Thyroid gland (tissue), 4 donors: ENCODE measurements around the gene PRM1. TPM values are rescaled to one million over a fixed set of nuclear protein-coding genes. Genes with fewer than 3 reads are reported as not detected.

Experiments
- DNase-seq, 2 donors: peaks; one replicate each; pipeline ENCODE4 v3.0.0-alpha.2; 2019
- H3K27ac ChIP-seq, 3 donors: fragments of 200-600 bp; sonication (generic); 1 replicate in 2 of 3; 2 replicates in 1 of 3; pipeline ENCODE4 v1.5.1; 2016 to 2019; ENCODE audit warnings: mild to moderate bottlenecking in 1 of 3, moderate library complexity in 1 of 3
- H3K27me3 ChIP-seq: fragments of 200-600 bp; sonication (generic); one replicate; pipeline ENCODE4 v1.5.1; 2019
- H3K36me3 ChIP-seq, 2 donors: fragments of 200-600 bp; sonication (generic); one replicate each; pipeline ENCODE4 v1.5.1; 2016 to 2019
- H3K4me1 ChIP-seq, 2 donors: fragments of 200-600 bp; sonication (generic); one replicate each; pipeline ENCODE4 v1.5.1; 2017 to 2019
- H3K4me3 ChIP-seq, 3 donors: fragments of 200-600 bp; sonication (generic); replicated peaks in 1 of 3; 1 replicate in 2 of 3; 2 replicates in 1 of 3; pipeline ENCODE4 v1.5.1; 2016; ENCODE audit warnings: mild to moderate bottlenecking in 1 of 3
- H3K9me3 ChIP-seq: fragments of 200-600 bp; sonication (generic); one replicate; pipeline ENCODE4 v1.5.1; 2017
- POLR2A ChIP-seq, 2 donors: fragments of 450-650 bp; IDR thresholded peaks; one replicate each; pipeline ENCODE4 v1.6.1; 2017; ENCODE audit warnings: antibody characterized with exemption in 2 of 2, mild to moderate bottlenecking in 2 of 2, moderate library complexity in 1 of 2
- WGBS, 2 donors: methylation state at CpG; one replicate each; pipeline ENCODE4 v1.1.5; 2017; 5-methylcytosine and 5-hydroxymethylcytosine counted together
- intact Hi-C: fragments of 100-400 bp; cut with DNase I; formaldehyde crosslinking; loops from one replicate; pipeline ENCODE4 v1.15.1; 2023
- total RNA-seq, 4 donors: library from RNA; depleted of rRNA; stranded (reverse); fragments of >200 nt; gene quantifications; one replicate each; pipeline ENCODE4 v1.2.3, GENCODE V29; 2016
- TF ChIP-seq, protein P1 (sequence below), 6 experiments: fragments of 200-600 bp in 3 of 6; fragments of 450-650 bp in 3 of 6; sonication (generic) in 3 of 6; IDR thresholded peaks; one replicate each; pipeline ENCODE4 v1.5.1; 2016 to 2019; ENCODE audit warnings: antibody characterized with exemption in 6 of 6, mild to moderate bottlenecking in 2 of 6, inconsistent platforms in 1 of 6, moderate library complexity in 1 of 6

Gene PRM1
- total RNA-seq, 4 donors from 2014 or later = 13.7 to 335 TPM; not detected in 2

- DNase-seq = peak; percentile 78 to 83
- peaks cover 10 to 52% of the 10 kb centered on the region in 2 donors for H3K4me1 ChIP-seq
- WGBS, 2 donors = 45 to 47% methylated on average over 9 of the region's 9 CpGs
- no peaks in the 10 kb centered on the region for H3K36me3 ChIP-seq
- H3K9me3 ChIP-seq = no peaks in the 10 kb centered on the region
- peak overlapping the region; percentile 37 to 58 (median 43) for H3K27ac ChIP-seq
- TF ChIP-seq, protein P1, sequence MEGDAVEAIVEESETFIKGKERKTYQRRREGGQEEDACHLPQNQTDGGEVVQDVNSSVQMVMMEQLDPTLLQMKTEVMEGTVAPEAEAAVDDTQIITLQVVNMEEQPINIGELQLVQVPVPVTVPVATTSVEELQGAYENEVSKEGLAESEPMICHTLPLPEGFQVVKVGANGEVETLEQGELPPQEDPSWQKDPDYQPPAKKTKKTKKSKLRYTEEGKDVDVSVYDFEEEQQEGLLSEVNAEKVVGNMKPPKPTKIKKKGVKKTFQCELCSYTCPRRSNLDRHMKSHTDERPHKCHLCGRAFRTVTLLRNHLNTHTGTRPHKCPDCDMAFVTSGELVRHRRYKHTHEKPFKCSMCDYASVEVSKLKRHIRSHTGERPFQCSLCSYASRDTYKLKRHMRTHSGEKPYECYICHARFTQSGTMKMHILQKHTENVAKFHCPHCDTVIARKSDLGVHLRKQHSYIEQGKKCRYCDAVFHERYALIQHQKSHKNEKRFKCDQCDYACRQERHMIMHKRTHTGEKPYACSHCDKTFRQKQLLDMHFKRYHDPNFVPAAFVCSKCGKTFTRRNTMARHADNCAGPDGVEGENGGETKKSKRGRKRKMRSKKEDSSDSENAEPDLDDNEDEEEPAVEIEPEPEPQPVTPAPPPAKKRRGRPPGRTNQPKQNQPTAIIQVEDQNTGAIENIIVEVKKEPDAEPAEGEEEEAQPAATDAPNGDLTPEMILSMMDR (IDR thresholded peaks at IDR 0.05) = no peak
- TF ChIP-seq POLR2A (IDR thresholded peaks at IDR 0.05) = no peak
- no peak overlapping the region for H3K4me3 ChIP-seq
- no peaks in the 10 kb centered on the region for H3K27me3 ChIP-seq
- intact Hi-C loops = no loop called here
These were observed 28.9 kb upstream of the PRM1 start for GRCh38 chr16:11309895-11310633.

- DNase-seq = peak; percentile 66 to 67
- WGBS, 2 donors = 73 to 91% methylated on average over 6 to 7 of the region's 15 CpGs
- intact Hi-C loops = no loop called here
These were observed 27.6 kb upstream of the PRM1 start for GRCh38 chr16:11308493-11309283.

DNA sequence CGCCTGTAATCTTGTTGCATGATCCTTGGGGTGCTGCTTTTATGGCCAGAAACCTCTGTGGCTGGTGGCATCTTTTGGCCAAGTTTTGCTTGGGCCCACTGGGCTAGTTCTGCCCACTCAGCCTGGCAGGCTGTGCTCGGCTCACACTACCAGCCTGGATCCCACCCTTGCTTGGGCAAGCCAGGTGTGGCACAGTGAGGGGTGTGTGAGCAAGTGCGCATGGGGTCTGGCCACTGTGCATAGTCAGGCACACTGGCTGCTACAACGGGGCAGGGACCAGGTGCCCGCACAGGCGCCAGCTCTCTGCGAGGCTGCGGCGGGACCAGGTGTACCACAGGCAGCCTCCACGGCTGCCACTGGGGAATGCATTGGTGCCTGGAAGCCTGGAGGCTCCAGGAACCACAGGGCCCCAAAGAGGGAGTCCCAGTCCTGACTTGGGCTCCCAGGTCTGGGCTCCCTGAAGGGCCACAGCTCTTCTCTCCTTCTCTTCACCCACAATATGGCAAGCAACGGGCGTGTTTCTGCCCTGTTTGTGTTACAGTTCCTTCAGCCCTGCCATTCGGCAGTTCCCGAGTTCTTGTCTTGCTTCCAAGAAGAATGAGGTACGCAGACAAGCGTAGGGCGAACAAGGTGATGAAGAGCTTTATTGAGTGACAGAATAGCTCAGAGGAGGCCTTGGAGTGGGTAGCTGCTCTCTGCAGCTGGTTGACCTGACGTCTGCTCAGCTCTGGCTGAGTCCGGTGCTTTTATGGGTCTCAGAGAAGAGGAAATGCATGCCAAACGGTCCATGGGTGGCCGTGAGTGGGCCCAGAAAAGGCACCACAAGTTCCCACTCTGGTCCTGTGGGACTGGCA is 26.7 kb upstream of the PRM1 start:
- Histone ChIP-seq H3K4me3 (no peak overlapping the region), H3K9me3 (no peaks in the 10 kb centered on the region), H3K4me1 (peaks cover 23 to 58% of the 10 kb centered on the region in 2 donors), H3K36me3 (no peaks in the 10 kb centered on the region), H3K27ac (peak overlapping the region in 1 of 3 donors; percentile 37), H3K27me3 (no peaks in the 10 kb centered on the region)
- DNase-seq = no peak
- intact Hi-C loops = no loop called here
- TF ChIP-seq, protein P1 (IDR thresholded peaks at IDR 0.05) = no peak
- no peak for TF ChIP-seq POLR2A (IDR thresholded peaks at IDR 0.05)
- WGBS, 2 donors = 83 to 90% methylated on average over 12 to 20 of the region's 21 CpGs

More at GRCh38 chr16:11308493-11309283, 27.6 kb upstream of the PRM1 start:
- Histone ChIP-seq H3K4me3 (no peak overlapping the region), H3K4me1 (peaks cover 15 to 56% of the 10 kb centered on the region in 2 donors), H3K27me3 (no peaks in the 10 kb centered on the region), H3K9me3 (no peaks in the 10 kb centered on the region), H3K27ac (peak overlapping the region; percentile 4 to 37 (median 9)), H3K36me3 (no peaks in the 10 kb centered on the region)
- no peak for TF ChIP-seq POLR2A (IDR thresholded peaks at IDR 0.05)
- TF ChIP-seq, protein P1 (IDR thresholded peaks at IDR 0.05) = no peak

DNA sequence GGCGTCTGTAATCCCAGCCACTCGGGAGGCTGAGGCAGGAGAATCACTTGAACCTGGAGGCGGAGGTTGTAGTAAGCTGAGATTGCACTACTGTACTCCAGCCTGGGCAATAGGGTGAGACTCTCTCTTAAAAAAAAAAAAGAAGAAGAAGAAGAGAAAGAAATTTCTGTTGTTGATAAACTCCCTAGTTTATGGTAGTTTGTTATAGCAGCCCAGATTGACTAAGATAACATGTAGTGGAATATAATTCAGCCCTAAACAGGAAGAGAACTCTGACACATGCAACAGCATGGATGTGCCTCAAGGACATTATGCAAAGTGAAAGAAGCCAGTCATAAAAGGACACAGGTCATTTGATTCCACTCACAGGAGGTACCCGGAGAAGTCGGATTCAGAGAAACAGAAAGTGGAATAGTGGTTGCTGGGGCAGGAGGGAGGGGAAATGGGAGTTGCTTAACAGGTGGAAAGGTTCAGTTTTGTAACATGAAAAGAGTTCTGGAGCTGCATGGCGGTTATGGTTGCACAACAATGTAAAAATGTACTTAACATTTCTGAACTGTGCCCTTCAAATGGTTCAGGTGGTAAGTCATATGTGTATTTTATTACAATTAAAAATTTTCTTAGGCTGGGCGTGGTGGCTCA is 26.0 kb upstream of the PRM1 start:
- no peak overlapping the region for H3K4me3 ChIP-seq
- no peaks in the 10 kb centered on the region for H3K27me3 ChIP-seq
- TF ChIP-seq, protein P1 (IDR thresholded peaks at IDR 0.05) = no peak
- no peak for TF ChIP-seq POLR2A (IDR thresholded peaks at IDR 0.05)
- no peaks in the 10 kb centered on the region for H3K36me3 ChIP-seq
- H3K4me1 ChIP-seq = peaks cover 26 to 58% of the 10 kb centered on the region in 2 donors
- DNase-seq = no peak
- no peak overlapping the region for H3K27ac ChIP-seq
- no peaks in the 10 kb centered on the region for H3K9me3 ChIP-seq
- 85% methylated on average over 7 of the region's 7 CpGs for WGBS, 2 donors
- intact Hi-C loops = no loop called here
